Erythroblast (primary cell): Measurements from ENCODE around the gene RGMB.

Source experiments
- GATA1 ChIP-seq: IDR thresholded peaks from 2 replicates; pipeline ENCODE4 v1.6.1; 2011; ENCODE audit warnings: low read depth, mild to moderate bottlenecking, control low read depth, low read length, moderate library complexity
- POLR2A ChIP-seq: IDR thresholded peaks from 2 replicates; pipeline ENCODE4 v1.6.1; 2011; ENCODE audit warnings: mild to moderate bottlenecking, low read length

DNA sequence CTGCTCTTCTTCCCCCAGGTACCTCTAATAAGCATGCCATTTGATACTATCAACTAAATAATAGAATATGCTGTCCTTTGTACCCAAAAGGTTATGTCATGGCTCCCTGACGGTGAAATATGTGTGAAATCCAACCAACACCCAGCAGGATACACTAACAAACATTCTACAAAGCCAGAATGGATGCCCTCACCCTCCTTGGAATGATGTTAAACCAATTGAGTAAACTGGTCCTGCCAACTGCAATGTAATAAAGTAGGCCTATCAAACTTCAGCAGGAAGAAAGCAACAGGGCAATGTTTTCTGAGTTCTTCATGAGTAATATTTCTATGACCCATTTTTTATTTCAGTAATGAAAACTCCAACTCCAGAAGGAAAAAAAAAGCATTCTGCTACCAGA, 24.9 kb downstream of the RGMB start:
- TF ChIP-seq GATA1, result no peak
- TF ChIP-seq POLR2A, result no peak
